C4-2B (cell line): Measurements from ENCODE around the gene MAML1.

Source experiments
- ZFX ChIP-seq: fragments of 450-650 bp; IDR thresholded peaks from 2 replicates; pipeline ENCODE4 v1.6.1; 2017
- TF ChIP-seq, protein P1 (sequence below): fragments of 450-650 bp; conservative IDR thresholded peaks from 2 replicates; pipeline ENCODE4 v1.5.1; 2017; ENCODE audit warnings: mild to moderate bottlenecking

DNA sequence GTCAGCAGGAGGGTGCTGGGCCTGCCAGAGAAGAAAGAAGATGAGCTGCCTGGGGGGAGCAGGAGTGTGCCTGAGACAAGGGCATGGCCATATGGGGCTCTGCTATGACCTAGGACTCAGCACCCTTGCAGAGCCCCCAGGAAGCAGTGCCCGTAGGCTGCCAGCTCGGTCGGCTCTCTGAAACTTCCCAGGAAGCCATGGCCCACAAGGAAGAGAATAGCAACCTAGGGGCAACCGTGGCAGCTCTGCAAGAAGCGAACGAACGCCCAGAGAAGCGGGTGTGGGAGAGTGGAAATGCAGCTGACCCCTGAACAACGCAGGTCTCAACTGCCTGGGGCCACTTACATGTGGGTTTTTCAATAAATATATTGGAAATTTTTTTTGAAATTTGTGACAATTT lies 50.5 kb downstream of the MAML1 start:
- TF ChIP-seq, protein P1, sequence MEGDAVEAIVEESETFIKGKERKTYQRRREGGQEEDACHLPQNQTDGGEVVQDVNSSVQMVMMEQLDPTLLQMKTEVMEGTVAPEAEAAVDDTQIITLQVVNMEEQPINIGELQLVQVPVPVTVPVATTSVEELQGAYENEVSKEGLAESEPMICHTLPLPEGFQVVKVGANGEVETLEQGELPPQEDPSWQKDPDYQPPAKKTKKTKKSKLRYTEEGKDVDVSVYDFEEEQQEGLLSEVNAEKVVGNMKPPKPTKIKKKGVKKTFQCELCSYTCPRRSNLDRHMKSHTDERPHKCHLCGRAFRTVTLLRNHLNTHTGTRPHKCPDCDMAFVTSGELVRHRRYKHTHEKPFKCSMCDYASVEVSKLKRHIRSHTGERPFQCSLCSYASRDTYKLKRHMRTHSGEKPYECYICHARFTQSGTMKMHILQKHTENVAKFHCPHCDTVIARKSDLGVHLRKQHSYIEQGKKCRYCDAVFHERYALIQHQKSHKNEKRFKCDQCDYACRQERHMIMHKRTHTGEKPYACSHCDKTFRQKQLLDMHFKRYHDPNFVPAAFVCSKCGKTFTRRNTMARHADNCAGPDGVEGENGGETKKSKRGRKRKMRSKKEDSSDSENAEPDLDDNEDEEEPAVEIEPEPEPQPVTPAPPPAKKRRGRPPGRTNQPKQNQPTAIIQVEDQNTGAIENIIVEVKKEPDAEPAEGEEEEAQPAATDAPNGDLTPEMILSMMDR, result no peak
- no peak for TF ChIP-seq ZFX
